ENCODE measurements around the gene PITPNB.
A peak's percentile ranks its signal among the peaks of the same experiment; 100 is the strongest.

The PITPNB gene

GRCh38 chr22:27880778-27881394 lies 38.2 kb downstream of the PITPNB start:
- peak; percentile 63 for DNase-seq (ENCODE audit: low read depth, low spot score)

- no peak for DNase-seq (ENCODE audit: low read depth, low spot score)
These were observed 39.1 kb downstream of the PITPNB start for GRCh38 chr22:27879923-27880322.

GRCh38 chr22:27878541-27878940 lies 40.5 kb downstream of the PITPNB start:
- DNase-seq (ENCODE audit: low read depth, low spot score): no peak

- no peak for DNase-seq (ENCODE audit: low read depth, low spot score)
These were observed 41.6 kb downstream of the PITPNB start for GRCh38 chr22:27877501-27877900.

GRCh38 chr22:27876684-27877083 lies 42.4 kb downstream of the PITPNB start:
- peak; percentile 49 for DNase-seq (ENCODE audit: low read depth, low spot score)

GRCh38 chr22:27875951-27876350 lies 43.1 kb downstream of the PITPNB start:
- DNase-seq (ENCODE audit: low read depth, low spot score): no peak

- DNase-seq (ENCODE audit: low read depth, low spot score): no peak
These were observed 44.3 kb downstream of the PITPNB start for GRCh38 chr22:27874764-27875163.

GRCh38 chr22:27874185-27874584 lies 44.9 kb downstream of the PITPNB start:
- no peak for DNase-seq (ENCODE audit: low read depth, low spot score)

GRCh38 chr22:27873472-27873871 lies 45.6 kb downstream of the PITPNB start:
- no peak for DNase-seq (ENCODE audit: low read depth, low spot score)

GRCh38 chr22:27872488-27872887 lies 46.6 kb downstream of the PITPNB start:
- no peak for DNase-seq (ENCODE audit: low read depth, low spot score)

- DNase-seq (ENCODE audit: low read depth, low spot score): no peak
These were observed 47.6 kb downstream of the PITPNB start for GRCh38 chr22:27871306-27872014.

GRCh38 chr22:27870234-27871191 lies 48.5 kb downstream of the PITPNB start:
- no peak for DNase-seq (ENCODE audit: low read depth, low spot score)

- DNase-seq (ENCODE audit: low read depth, low spot score): no peak
These were observed 50.2 kb downstream of the PITPNB start for GRCh38 chr22:27868732-27869282.

GRCh38 chr22:27867953-27868731 lies 50.9 kb downstream of the PITPNB start:
- no peak for DNase-seq (ENCODE audit: low read depth, low spot score)

GRCh38 chr22:27867085-27867952 lies 51.7 kb downstream of the PITPNB start:
- DNase-seq (ENCODE audit: low read depth, low spot score): no peak

- DNase-seq (ENCODE audit: low read depth, low spot score): peak; percentile 35
These were observed 52.6 kb downstream of the PITPNB start for GRCh38 chr22:27866135-27867084.

- no peak for DNase-seq (ENCODE audit: low read depth, low spot score)
These were observed 53.6 kb downstream of the PITPNB start for GRCh38 chr22:27865496-27865895.

GRCh38 chr22:27863556-27863955 lies 55.5 kb downstream of the PITPNB start:
- DNase-seq (ENCODE audit: low read depth, low spot score): no peak

GRCh38 chr22:27863001-27863400 lies 56.1 kb downstream of the PITPNB start:
- DNase-seq (ENCODE audit: low read depth, low spot score): no peak
